ENCODE data around the gene GALNT18.

Gene GALNT18

DNA sequence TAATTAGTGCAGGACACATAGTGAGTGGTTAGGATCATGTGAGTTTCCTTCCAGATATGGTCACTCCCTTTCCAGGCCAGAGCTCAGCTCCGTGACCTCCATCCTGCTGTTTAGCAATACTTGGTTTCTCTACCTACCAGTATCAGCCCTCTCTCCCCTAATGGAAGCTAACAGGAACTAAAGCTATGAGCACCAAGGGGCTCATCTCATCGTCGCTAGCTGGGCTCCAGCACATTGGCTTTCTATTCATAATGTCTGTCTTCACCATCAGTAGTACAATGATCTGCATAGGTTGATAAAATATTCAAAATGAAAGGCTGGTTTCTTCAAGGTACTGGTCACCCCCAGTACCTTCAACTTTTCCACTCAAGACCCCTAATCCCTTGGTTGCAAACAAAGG is 2.4 kb upstream of the GALNT18 start:
- DNase-seq (ENCODE audit: low read depth in 2 of 2), result no peak

DNA sequence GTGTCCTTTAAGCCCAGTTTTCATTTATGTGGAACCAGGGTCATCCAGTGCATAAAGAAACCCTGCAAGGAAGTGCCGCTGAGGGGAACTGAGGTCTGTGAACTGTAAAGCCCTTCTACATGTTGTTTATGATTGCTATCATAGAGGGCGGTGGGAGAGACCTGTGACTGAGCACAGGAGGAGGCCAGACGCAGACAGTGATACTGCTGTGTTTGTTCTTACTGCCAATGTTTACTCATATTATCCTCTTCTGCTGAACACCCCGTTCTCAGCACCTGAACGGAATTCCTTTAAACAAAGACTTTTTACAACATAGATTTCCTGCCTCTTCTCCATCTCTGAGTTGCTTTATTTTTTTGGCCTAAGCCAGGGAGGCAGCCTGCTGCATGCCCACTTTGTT is 967 bp upstream of the GALNT18 start:
- DNase-seq (ENCODE audit: low read depth in 2 of 2), result no peak

DNA sequence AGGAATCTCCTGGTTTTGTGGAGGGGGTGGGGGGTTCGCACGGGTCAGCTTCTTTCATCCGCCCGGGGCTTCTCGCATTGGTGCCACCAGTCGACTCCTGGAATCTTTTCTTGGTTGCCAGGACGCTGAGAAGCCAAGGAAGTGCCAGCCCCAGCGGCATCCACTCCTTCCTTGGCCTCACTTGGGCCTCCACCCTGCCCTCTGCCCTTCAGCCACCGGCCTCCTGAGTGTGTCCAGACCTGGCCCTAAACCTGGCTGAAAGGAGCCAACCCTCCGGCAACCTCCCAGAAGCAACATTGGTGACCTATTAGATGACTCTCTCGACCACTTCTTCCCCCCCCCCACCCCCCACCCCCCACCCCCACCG is 518 bp upstream of the GALNT18 start:
- DNase-seq (ENCODE audit: low read depth in 2 of 2), result no peak

DNA sequence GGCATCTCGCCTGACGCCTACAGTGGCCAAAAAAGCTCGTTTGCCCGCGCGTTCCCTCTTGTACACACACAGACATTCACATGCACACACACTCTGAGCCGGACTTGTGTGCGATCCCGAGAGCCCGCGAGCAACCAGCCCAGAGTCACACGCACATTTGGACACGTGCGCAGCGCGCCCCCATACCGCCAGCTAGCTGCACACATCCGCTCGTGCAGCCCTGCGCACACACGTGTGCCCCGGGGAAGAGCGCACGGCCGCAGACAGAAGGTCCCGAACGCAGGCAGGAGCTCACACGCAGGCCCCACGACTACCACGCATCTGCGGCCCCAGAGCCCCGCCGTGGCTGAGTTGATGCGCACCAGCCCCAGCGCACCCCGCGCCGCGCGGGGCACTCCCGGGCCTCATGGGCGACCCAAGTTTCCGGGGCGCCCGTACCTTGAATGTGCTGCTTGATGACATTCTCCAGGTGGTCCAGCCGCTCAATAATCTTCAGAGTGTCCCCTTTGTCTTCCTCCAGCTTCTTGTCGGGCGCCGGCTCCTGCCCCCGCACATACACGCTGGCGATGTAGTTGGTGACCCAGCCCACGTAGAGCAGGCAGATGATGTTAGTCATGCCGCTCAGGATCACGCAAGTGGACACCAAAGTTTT is 758 bp downstream of the GALNT18 start:
- no peak for DNase-seq (ENCODE audit: low read depth in 2 of 2)

DNA sequence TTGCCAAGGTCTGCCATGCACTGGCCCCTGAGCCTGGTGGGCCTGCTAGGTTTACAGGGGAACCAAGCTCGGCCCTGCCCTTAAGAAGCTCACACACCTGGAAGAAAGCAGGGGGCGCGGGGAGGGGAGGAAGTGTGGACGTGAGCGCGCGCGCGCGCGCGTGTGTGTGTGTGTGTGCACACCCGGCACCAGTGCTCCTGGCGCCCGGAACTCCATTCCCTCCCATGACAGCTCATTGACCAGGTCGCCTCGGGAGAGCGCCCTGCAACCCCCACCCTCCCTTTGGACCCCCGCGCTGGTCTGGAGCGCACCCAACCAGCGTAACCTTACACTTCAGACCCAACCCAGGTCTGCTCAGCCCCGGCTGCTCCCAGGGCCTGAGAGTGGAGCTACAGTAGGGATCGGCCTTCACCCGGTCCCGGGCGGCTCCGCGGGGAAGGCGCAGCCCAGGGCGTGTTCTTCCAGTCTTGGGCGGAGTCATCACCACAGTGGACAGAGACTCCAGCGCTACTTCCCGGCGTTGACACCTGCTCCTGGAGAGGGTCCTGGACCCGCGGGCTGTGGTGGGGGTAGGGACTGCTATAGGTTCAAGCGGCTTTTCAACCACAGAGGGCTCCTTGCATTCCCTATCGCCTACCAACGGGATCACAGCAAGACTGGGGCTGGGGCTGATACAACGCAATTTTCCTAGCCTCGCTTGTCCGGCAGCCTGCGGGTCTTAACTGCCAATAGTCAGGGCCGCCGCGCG is 1.5 kb downstream of the GALNT18 start:
- no peak for DNase-seq (ENCODE audit: low read depth in 2 of 2)

DNA sequence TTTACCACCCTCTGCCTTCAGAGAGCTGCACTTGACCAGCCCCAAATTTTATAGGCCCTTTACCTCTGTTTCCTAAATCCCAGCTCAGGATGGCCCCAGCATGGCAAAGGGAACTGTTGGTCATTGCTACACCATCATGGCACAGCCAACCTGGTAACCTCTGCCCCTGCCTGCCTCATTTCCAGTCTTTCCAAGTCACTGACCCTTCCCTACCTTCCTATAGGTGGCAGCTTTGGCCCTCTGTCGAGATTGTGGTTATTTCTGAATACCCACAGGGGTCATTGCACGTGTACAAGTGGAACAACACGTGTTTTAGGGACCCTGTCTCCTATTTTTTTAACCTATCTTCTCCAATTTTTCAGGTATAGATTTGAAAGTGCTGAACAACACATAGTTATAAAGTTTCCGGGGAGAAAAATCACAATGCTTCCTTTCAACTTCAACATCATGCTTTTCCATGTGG is 2.8 kb downstream of the GALNT18 start:
- no peak for DNase-seq (ENCODE audit: low read depth in 2 of 2)

DNA sequence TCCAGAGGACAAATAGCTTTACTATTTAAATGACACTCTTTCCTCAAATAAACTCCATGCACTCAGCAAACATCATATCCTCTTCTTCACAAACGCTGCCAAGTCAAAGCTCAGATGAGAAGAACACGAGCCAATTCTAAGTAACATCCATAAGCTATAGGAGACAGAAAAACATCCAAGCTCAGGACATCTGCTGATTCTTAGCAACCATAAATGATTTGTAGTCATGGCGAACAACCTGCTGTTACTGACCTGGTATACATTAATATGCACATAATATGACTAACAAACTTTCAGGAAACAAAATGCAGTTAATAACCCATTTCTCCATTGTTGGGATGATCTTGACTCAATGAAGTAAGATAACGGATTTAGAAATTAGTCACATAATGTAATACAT is 6.7 kb downstream of the GALNT18 start:
- DNase-seq (ENCODE audit: low read depth in 2 of 2), result no peak

DNA sequence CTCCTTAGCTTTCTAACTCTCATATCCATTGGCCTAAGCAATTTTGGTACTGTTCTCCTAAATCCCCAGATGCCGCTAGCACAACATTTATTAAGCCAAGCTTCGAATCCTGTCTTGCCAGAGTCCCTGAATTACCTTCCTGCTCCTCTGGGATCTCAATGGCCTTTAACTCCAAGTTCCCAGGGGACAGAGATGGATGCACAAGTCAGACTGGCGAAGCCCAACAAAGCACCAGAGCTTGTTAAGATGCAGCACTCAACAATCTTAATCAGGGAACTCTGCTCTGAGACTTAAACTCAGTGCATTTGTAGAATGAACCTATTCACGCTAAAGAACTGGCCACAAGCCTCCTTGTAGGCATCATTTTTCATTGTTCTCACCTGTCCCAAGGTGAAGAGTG is 9.4 kb downstream of the GALNT18 start:
- no peak for DNase-seq (ENCODE audit: low read depth in 2 of 2)

DNA sequence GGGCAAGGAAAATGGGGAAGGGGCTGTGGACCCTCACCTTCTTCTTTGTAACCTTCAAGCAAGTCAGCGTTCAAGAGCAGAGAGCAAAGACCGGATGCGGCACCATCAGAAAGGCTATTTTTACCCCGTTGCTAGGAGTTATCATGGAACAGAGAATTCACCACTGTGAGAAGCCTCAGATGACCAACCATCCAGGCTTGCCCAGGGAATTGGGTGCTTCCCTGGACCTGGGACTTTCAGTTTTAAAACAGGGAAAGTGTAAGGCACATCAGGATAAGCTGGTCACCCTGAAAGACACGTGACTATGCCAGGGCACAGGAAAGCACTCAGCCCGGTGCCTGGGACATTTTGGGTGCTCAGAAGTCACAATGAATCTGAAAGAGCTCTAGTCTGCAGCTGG is 10.4 kb downstream of the GALNT18 start:
- DNase-seq (ENCODE audit: low read depth in 2 of 2), result no peak

DNA sequence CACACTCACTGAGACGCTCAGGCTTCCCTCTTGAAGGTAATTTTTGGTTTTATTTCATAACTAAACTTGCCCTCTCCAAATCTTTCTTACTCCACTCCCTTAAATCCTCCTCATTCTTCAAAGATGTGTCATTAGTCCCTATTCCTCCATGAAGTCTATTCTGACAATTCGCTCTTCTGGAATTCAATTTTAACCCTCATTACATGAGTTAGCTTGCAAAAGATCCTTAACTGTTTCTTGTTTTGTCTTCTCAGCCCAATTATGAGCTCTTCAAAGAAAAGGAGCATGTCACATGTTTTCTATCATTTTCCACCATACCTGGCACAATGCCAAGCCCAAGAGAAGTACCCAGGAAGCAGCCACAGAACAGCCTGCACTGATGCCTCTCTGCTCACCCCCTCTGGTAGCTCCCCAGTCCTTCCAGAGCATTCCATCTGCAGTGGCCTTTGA is 13.0 kb downstream of the GALNT18 start:
- peak; percentile 10 to 13 for DNase-seq (ENCODE audit: low read depth in 2 of 2)

DNA sequence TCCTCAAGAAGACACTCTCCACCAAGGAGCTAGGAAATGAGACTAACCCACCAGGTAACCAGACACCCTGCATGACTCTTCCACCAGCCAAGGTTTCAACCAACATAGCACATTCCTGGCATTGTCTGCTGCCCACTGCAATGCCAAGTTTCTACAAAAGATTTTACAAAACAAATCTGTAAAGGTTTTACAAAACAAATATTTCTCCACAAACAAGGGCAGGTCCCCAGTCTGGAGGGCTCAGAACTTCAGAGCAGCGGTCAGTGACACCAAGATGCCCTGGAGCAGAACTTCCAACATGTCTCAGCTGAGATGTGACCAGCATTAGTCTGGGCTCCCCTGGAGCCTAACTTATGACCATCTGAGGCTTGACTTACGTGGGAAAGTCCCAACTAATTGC is 14.0 kb downstream of the GALNT18 start:
- DNase-seq (ENCODE audit: low read depth in 2 of 2), result no peak

DNA sequence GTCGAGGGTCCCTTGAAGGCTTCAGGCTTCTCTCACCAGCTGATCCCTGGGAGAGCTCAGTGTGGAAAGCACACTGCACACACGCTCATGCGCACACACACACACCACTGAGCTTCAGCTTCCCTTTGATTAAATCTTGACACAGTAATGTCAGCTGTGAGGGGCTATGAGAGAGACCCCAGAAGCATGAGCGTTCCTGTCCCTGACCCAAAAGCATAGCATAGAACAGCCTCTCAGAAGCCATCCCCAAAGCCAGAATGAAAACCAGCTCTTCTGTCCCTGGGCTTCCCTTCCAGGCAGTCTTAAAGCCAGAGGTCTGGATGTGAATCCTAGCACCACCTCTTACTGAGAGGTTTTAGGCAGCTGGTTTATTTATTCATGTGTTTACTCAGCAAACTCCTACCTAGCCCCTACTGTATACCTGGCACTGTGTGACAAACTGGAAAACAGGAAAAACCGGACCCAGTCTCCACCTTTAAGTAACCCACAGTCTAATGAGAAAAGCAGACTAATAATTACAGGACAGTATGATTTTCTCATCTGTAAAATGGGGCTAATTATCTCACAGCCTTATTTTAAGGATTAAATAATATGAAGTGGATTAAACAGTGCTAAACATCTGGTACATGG is 15.9 kb downstream of the GALNT18 start:
- no peak for DNase-seq (ENCODE audit: low read depth in 2 of 2)

DNA sequence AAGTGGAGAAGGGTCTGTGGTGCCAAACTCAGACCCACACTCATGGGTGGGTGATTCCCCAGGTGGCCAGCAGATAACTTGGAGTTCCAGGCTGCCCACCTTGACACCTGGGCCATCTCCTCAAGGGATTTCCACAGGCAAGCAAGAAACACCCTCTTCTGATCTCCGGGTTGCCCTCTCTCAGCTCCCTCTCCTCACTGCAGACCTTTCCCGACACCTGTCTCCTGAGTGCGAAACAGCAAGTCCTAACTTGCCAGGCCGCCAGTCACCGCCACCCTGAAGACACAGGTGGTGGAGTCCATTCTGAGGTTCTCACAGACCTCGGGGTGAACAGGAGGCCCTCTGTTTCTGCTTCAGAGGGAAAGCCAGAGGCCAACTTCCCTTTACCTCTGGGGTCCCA is 16.6 kb downstream of the GALNT18 start:
- DNase-seq (ENCODE audit: low read depth in 2 of 2), result no peak

DNA sequence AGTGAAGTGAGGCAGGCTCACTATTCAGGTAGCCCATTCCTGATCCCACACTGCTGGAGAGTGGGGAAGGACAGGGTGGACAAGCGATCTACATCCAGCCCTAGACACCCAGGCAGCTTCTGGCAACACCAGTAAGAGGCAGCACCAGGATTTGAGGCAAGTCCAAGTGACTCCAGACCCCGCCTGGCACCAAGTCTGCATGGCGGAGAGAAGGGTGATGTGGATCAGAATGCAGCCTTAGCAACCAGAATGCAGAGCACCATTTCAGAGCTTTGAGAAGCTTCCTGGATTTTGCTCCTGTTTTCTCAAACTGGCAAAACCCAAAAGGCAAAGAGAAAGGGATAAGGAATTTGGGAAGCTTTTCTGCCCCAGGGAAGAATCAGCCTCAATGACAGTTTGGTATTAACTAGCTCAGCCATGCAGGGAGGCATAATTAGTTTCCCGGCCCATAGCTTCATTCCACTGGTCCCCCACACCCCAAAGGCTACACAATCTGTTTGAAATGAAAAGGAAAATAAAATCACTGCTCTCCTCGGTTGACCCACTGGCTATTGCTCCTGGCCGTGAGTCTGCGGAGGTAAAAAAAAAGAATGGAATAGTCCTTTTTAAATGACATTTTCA is 17.3 kb downstream of the GALNT18 start:
- no peak for DNase-seq (ENCODE audit: low read depth in 2 of 2)

DNA sequence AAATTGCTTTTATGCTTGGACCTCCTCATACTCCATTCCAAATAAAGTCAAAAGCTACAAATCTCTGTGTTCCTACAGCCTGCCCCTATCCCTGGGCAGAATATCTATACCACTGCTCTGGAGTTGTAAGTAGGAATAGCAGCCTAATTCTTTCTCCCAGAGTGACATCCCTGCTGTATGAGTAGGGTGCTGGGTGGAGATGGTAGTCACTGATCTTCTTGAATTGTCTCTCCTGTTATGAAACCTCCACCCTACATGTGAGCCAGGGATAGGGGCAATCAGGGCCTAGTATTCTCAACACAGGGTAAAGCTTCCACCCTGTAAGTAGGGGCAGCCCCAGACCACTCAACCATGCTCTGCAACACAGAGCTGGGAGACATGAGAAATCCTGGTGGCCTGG is 19.8 kb downstream of the GALNT18 start:
- DNase-seq (ENCODE audit: low read depth in 2 of 2), result no peak

DNA sequence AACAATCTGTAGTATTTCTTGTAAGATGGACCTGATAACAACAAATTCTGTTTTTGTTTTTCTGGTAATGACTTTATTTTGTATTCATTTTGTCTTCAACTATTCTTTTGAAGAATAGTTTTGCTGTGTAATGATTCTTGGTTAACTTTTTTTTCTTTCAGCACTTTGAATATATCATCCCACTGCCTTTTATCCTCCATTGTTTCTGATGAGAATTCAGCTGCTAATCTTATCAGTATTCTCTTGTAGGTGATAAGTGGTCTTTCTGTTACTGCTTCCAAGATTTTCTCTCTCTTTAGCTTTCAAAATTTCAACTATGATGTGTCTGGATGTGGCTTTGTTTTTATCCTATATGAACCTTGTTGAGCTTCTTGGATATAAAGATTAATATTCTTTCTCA is 21.5 kb downstream of the GALNT18 start:
- no peak for DNase-seq (ENCODE audit: low read depth in 2 of 2)

DNA sequence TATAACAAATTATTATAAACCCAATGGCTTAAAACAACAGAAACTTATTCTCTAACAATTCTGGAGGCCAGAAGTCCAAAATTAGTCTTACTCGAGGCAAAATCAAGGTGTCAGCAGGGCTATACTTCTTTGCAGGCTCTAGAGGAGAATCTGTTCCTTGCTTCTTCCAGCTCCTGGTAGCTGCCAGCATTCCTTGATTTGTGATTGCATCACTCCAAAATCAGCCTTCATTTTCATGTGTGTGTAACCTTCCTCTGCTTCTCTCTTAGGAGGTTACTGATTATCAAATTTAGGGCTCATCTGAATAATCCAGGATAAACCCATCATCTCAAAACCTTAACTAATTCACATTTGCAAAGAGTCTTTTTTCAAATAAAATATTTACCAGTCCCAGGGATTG is 23.6 kb downstream of the GALNT18 start:
- no peak for DNase-seq (ENCODE audit: low read depth in 2 of 2)

DNA sequence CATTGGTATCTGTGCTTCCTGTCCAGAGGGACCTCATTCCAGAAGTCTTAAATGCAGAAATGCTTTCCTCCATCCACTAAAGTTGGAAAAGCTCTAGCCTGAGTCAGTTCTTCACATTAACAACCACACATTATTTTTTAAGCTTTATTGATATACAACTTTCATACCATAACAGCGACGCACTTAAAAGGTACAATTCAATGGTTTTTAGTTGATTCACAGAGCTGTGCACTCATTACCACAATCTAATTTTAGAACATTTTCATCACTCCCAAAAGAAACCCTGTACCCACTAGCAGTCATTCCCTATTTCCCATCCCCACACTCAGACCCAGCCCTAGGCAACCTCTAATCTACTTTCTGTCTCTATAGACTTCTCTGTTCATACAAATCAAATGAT is 27.6 kb downstream of the GALNT18 start:
- DNase-seq (ENCODE audit: low read depth in 2 of 2), result no peak

DNA sequence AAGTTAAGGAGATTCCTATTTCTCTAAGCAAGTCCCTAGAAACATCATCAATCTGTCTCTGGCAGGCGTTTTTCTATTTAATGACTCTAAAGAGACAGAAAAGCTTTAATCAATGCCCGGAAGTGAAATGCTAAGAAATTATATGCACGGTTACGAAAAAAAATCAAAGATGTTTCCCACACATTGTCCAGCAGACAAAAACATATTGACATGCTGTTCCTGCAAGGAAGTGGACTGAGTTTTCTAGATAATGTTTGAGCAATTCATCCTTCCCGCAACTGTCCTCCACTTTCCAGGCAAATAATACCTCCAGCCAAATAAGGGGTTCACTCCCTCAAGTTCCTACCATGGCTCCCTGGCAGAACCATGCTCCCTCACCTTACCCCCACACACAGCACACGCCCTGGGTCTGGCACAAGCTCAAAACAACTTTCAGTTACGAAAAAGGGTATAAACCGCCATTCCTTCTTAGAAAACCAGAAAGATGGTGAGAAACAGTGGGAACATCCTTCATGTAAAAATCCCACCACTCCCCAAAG is 29.6 kb downstream of the GALNT18 start:
- DNase-seq (ENCODE audit: low read depth in 2 of 2), result no peak

DNA sequence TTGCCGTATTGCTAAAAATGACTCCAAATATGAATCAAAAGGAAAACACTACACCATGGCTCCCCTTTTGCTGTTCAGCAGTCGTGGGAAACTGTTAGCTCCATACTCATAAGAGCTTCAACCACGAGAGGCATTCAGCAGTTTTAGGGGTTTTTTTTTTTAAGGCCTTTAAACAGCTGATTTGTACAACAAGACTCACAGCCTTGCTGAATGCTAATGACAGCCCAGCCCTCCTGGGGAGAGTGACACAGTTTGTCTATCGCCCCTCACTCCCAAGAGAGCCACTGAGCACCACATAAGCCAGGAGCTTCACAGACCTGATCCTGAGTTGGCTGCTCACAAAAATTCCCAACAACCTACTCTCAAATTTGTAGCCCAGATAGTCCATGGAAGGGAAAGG is 32.4 kb downstream of the GALNT18 start:
- no peak for DNase-seq (ENCODE audit: low read depth in 2 of 2)

DNA sequence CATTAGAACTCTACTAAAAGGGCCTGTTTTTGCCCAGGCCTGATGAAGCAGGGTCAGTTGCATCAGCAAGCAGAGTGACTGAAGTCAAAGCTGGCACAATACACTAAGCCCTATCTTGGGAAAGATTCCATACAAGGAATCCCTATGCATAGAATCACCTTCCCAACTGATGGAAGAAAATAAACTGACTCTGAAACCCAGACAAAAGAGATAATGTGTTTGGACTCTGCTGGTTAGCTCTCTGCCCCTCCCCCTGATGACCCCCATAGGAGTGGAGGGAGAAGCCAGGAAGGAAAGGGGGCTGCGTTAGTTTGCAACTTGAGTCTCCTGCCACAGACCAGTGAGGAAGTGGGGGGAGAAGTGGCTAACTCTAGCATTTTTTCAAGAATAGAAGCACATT is 32.9 kb downstream of the GALNT18 start:
- no peak for DNase-seq (ENCODE audit: low read depth in 2 of 2)

DNA sequence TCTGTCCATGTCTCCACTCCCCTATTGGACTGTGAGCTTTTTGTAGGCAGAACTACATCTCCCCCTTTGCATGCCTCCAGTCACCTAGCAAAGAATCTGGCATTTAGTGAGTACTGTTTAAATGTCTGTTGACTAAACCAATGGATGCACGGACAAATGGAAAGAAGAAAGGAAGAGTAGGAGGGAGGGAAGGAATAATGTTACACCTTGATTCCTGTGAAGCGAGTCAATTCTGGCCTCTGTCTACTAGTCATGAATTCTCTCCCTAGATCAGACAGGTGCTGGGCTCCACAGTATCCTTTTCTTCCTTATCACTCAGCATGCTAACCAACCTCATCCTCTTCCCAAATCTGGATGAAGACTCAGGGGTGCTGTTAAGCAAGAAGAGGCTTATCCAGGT is 33.6 kb downstream of the GALNT18 start:
- no peak for DNase-seq (ENCODE audit: low read depth in 2 of 2)
